Glutamatergic neuron (in vitro differentiated cells): ENCODE results near the gene TOX2. TPM values are rescaled to one million over a fixed set of nuclear protein-coding genes. Genes with fewer than 3 reads are reported as not detected.

Source experiments
- DNase-seq: peaks from one replicate; pipeline ENCODE4 v3.0.0; 2022
- H3K27ac Mint-ChIP-seq: one replicate; pipeline ENCODE4 v1.8.0; 2020; ENCODE audit warnings: mild to moderate bottlenecking, mixed read lengths, inconsistent platforms; ENCODE audit not compliant: unreplicated experiment
- H3K27me3 Mint-ChIP-seq: one replicate; pipeline ENCODE4 v1.8.0; 2020; ENCODE audit warnings: mild to moderate bottlenecking, moderate library complexity, mixed read lengths, inconsistent platforms; ENCODE audit not compliant: unreplicated experiment
- H3K36me3 Mint-ChIP-seq: one replicate; pipeline ENCODE4 v1.8.0; 2020; ENCODE audit warnings: mild to moderate bottlenecking, mixed read lengths, inconsistent platforms; ENCODE audit not compliant: unreplicated experiment
- H3K4me1 Mint-ChIP-seq: one replicate; pipeline ENCODE4 v1.8.0; 2020; ENCODE audit warnings: mild to moderate bottlenecking, low read depth, mixed read lengths, inconsistent platforms; ENCODE audit not compliant: unreplicated experiment
- H3K4me3 Mint-ChIP-seq: one replicate; pipeline ENCODE4 v1.8.0; 2020; ENCODE audit warnings: mild to moderate bottlenecking, mixed read lengths, inconsistent platforms; ENCODE audit not compliant: unreplicated experiment
- H3K9me3 Mint-ChIP-seq: one replicate; pipeline ENCODE4 v1.8.0; 2020; ENCODE audit warnings: mild to moderate bottlenecking, moderate library complexity, mixed read lengths, inconsistent platforms; ENCODE audit not compliant: unreplicated experiment
- total RNA-seq: library from RNA; stranded (reverse); fragmentation: NEBNext Ultra II Directional; extraction: Animal tissue kit (Norgen Biotek cat#: 25700); gene quantifications from one replicate; pipeline ENCODE4 v1.2.1, GENCODE V29; 2021; ENCODE audit not compliant: unreplicated experiment
- TF ChIP-seq, protein P1 (sequence below): fragments of 200-600 bp; sonication (generic); IDR thresholded peaks from one replicate; pipeline ENCODE4 v1.5.0; 2021; ENCODE audit not compliant: partially characterized antibody, unreplicated experiment

The TOX2 gene
- total RNA-seq, 1 donor from 2014 or later, result 11.0 TPM

DNA sequence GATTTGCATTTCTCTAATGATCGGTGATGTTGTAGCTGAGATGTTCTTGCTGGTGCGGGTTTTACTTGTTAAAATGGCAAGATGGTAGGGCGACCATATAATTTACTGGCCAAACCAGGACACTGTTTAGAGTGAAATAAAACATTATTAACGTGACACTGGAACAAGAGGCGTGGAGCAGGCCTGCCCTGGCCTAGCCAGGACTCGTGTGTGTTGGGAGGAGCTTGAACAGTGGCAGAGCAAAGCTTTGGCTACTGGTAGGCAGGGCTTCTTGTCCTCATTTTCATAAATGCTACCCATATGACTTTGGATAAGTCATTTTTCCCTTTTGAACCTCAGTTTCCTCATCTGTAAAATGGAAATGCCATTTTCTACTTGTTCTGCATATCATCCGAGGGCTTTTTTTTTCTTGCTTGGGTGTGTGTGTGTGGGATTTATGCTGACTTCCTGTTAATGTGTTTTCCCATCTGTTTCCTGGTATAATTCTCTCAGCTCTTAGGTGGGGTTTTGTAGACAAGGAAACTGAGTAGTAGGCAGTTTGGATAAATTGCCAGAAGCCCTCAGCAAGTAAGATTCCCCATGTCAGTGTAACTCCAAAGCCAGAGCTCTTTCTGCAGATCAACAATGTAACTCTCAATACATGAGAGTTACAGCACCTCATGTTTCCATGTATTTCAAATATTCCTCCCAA lies 81.7 kb downstream of the TOX2 start:
- Mint-ChIP-seq H3K4me1 (no peaks in the 10 kb centered on the region), H3K36me3 (peaks cover 10% of the 10 kb centered on the region)

DNA sequence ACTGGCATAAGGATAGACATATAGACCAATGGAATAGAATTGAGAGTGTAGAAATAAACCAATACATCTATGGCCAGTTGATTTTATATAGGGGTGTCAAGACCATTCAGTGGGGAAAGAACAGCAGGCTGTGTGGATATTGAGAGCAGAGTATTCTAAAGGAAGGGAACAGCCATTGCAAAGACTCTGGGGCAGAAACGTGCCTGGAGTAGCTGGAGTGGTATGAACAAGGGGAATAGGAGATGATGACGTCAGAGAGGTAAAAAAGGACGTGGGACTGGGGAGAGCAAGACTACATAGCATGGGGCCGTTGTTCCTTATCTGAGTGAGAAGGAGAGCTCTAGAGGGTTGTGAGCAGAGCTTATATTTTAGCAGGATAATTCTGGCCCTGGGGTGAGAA lies 85.2 kb downstream of the TOX2 start:
- H3K4me1 Mint-ChIP-seq, result no peaks in the 10 kb centered on the region
- no peak for DNase-seq
- peaks cover 10% of the 10 kb centered on the region for H3K36me3 Mint-ChIP-seq
- H3K27ac Mint-ChIP-seq, result no peak overlapping the region
- peaks cover 1% of the 10 kb centered on the region for H3K9me3 Mint-ChIP-seq
- TF ChIP-seq, protein P1, sequence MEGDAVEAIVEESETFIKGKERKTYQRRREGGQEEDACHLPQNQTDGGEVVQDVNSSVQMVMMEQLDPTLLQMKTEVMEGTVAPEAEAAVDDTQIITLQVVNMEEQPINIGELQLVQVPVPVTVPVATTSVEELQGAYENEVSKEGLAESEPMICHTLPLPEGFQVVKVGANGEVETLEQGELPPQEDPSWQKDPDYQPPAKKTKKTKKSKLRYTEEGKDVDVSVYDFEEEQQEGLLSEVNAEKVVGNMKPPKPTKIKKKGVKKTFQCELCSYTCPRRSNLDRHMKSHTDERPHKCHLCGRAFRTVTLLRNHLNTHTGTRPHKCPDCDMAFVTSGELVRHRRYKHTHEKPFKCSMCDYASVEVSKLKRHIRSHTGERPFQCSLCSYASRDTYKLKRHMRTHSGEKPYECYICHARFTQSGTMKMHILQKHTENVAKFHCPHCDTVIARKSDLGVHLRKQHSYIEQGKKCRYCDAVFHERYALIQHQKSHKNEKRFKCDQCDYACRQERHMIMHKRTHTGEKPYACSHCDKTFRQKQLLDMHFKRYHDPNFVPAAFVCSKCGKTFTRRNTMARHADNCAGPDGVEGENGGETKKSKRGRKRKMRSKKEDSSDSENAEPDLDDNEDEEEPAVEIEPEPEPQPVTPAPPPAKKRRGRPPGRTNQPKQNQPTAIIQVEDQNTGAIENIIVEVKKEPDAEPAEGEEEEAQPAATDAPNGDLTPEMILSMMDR, result no peak
- no peak overlapping the region for H3K4me3 Mint-ChIP-seq
- H3K27me3 Mint-ChIP-seq, result peaks cover 2% of the 10 kb centered on the region

More for the DNA sequence above, 81.7 kb downstream of the TOX2 start:
- Mint-ChIP-seq H3K27me3 (peaks cover 2% of the 10 kb centered on the region), H3K27ac (no peak overlapping the region), H3K4me3 (no peak overlapping the region), H3K9me3 (peaks cover 1% of the 10 kb centered on the region)
- DNase-seq, result no peak
- TF ChIP-seq, protein P1, result no peak

DNA sequence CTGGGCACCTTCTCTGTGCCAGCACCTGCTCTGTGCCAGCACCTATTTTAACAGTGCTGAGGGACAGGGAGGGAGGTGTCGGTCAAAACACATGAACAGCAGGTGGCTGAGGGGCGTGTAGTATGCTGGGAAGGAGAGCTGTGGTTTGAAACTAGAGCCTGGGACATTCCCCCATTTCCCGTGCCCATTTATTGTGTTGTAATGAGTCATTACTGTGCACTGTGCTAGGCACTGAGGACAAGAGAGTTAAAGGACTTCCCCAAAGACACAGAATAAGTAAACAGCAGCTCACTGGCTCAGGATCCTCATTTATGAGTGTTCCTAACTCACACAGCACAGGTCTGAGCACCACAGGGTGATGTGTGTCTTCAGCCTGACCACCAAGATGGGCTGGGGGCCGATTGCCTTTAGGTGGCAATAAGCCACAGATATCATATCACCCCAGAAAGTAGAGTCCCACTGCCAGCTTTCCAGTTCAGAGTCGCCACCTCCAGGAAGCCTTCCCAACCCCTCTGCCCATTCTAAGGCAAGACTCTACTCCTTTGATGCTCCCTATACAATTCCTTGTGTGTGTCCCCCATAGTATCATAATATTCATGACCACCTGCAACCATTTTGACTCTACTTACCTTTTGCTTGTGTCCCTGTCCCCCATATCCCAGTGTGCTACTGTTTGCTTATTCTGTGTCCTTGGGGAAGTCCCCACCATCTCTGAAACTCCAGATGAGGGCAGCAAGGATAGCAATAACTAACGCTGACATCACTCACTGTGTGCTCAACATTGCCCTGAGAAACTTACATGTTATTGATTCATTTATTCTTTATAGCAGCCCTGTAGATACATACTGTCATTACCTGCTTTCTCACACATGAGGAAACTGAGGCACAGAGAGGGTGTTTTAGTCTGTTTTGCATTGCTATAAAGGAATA lies 87.3 kb downstream of the TOX2 start:
- Mint-ChIP-seq H3K4me1 (no peaks in the 10 kb centered on the region), H3K27me3 (no peaks in the 10 kb centered on the region), H3K4me3 (no peak overlapping the region), H3K9me3 (peaks cover 1% of the 10 kb centered on the region), H3K27ac (no peak overlapping the region), H3K36me3 (peaks cover 10% of the 10 kb centered on the region)
- TF ChIP-seq, protein P1, result no peak
- no peak for DNase-seq

DNA sequence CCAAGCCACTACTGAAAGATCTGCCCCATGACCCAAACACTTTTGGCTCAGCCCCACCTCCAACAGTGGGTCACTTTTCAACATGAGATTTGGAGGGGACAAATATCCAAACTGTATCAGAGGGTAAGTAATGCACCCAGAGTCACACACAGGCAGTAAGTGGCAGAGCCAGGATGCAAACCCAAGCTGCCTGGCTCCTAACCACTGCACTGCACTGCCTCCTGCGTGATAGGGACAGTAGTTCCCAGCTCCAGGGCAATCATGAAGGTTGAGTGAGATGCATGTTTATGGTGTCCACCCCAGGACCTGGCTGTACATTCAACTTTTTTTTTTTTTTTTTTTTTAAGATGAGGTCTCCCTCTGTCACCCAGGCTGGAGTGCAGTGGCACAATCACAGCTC lies 88.2 kb downstream of the TOX2 start:
- Mint-ChIP-seq H3K4me1 (no peaks in the 10 kb centered on the region), H3K27ac (no peak overlapping the region), H3K36me3 (peaks cover 10% of the 10 kb centered on the region), H3K9me3 (peaks cover 1% of the 10 kb centered on the region), H3K4me3 (no peak overlapping the region), H3K27me3 (no peaks in the 10 kb centered on the region)
- TF ChIP-seq, protein P1, result no peak
- DNase-seq, result no peak
